Epithelial cell of proximal tubule (primary cell): Measurements from ENCODE around the gene RABL6. TPM values are rescaled to one million over a fixed set of nuclear protein-coding genes. Genes with fewer than 3 reads are reported as not detected.
"Not testable (repeated sequence)": the region's sequence is repeated elsewhere in the genome, so short reads cannot be mapped to it uniquely, and the experiment has no call there.

Experiments
- DNase-seq: peaks from one replicate; pipeline ENCODE4 v3.0.0-alpha.2; 2011; ENCODE audit warnings: low read depth
- H3K4me3 ChIP-seq: 2 replicates; pipeline ENCODE4 v1.5.1; 2011; ENCODE audit warnings: low read depth, mild to moderate bottlenecking, low read length
- CTCF ChIP-seq: conservative IDR thresholded peaks from 2 replicates; pipeline ENCODE4 v1.5.1; 2012; ENCODE audit warnings: low read depth, mild to moderate bottlenecking, low read length
- total RNA-seq: library from RNA; depleted of rRNA; stranded (reverse); fragments of >200 nt; gene quantifications from 2 replicates; pipeline ENCODE4 v1.2.3, GENCODE V29; 2015

Gene RABL6
- total RNA-seq, 1 donor from 2014 or later, result 114 TPM

GRCh38 chr9:136792321-136793085 lies 15.2 kb upstream of the RABL6 start:
- peak overlapping the region; percentile 78 for H3K4me3 ChIP-seq
- no peak for DNase-seq
- TF ChIP-seq CTCF, result no peak

- DNase-seq, result no peak
- no peak overlapping the region for H3K4me3 ChIP-seq
- TF ChIP-seq CTCF, result no peak
These were observed 14.4 kb upstream of the RABL6 start for GRCh38 chr9:136793086-136793946.

- TF ChIP-seq CTCF, result no peak
- H3K4me3 ChIP-seq, result no peak overlapping the region
- DNase-seq, result no peak
These were observed 13.3 kb upstream of the RABL6 start for GRCh38 chr9:136794281-136794999.

GRCh38 chr9:136795000-136795348 lies 12.8 kb upstream of the RABL6 start:
- no peak overlapping the region for H3K4me3 ChIP-seq
- DNase-seq, result no peak
- TF ChIP-seq CTCF, result no peak

- no peak for TF ChIP-seq CTCF
- H3K4me3 ChIP-seq, result no peak within 1 kb of the TSS
- no peak for DNase-seq
These were observed 11.4 kb upstream of the RABL6 start, which contains the start of gene CCDC183 for GRCh38 chr9:136796238-136796774. CCDC183 (plus strand) TSS chr9:136796338; CDS start chr9:136796398, 60 bp downstream.

- not testable (repeated sequence) for H3K4me3 ChIP-seq, DNase-seq
These were observed 10.9 kb upstream of the RABL6 start for GRCh38 chr9:136796775-136797347.
